ENCODE data around the gene PRKCA.

The PRKCA gene

DNA sequence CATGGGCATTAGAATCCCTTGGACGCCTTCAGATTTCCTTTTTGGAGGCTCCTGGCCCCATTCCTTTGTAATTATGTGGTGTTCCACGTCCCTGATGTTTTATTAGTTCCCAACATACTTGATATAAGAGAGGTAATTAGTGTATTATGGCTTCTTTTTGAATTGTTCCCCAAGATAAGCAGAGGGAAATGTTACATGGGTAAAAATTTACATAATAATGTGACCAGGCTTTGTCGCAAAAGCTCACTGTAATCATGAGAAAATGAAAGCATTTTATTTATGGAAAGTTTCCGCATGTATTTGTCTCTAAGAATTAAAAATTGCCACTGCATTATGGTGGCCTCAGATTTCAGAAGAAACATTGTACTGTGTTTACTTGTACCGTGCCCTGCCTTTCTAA lies 177.8 kb downstream of the PRKCA start:
- no peak for DNase-seq (ENCODE audit: low read depth)
- no peak overlapping the region for H3K4me3 ChIP-seq (ENCODE audit: low read length)

DNA sequence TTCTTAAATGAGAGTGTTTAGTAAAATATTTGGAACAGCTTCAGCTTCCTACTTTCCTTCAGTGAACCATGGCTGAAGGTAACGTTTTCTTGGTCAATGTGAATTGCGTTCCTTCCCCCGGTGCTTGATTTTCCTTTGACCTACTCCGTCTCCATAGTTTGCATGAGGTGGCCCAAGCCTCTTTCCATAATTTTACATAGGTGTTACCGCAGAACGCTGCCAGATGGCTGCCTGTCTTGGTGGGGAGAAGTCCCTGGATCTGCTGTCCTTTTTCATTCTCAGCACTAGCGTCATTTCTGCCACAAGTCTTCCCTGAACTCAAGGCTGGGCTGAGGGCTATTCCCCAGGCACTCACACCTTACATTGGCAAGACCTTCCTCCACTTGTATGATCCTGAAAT lies 178.4 kb downstream of the PRKCA start:
- no peak for DNase-seq (ENCODE audit: low read depth)
- H3K4me3 ChIP-seq (ENCODE audit: low read length), result no peak overlapping the region
- TF ChIP-seq, protein P1, sequence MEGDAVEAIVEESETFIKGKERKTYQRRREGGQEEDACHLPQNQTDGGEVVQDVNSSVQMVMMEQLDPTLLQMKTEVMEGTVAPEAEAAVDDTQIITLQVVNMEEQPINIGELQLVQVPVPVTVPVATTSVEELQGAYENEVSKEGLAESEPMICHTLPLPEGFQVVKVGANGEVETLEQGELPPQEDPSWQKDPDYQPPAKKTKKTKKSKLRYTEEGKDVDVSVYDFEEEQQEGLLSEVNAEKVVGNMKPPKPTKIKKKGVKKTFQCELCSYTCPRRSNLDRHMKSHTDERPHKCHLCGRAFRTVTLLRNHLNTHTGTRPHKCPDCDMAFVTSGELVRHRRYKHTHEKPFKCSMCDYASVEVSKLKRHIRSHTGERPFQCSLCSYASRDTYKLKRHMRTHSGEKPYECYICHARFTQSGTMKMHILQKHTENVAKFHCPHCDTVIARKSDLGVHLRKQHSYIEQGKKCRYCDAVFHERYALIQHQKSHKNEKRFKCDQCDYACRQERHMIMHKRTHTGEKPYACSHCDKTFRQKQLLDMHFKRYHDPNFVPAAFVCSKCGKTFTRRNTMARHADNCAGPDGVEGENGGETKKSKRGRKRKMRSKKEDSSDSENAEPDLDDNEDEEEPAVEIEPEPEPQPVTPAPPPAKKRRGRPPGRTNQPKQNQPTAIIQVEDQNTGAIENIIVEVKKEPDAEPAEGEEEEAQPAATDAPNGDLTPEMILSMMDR (conservative IDR thresholded peaks at IDR 0.05; ENCODE audit: low read depth, low read length), result no peak

More for the DNA sequence above, 177.8 kb downstream of the PRKCA start:
- TF ChIP-seq, protein P1 (conservative IDR thresholded peaks at IDR 0.05; ENCODE audit: low read depth, low read length), result no peak

DNA sequence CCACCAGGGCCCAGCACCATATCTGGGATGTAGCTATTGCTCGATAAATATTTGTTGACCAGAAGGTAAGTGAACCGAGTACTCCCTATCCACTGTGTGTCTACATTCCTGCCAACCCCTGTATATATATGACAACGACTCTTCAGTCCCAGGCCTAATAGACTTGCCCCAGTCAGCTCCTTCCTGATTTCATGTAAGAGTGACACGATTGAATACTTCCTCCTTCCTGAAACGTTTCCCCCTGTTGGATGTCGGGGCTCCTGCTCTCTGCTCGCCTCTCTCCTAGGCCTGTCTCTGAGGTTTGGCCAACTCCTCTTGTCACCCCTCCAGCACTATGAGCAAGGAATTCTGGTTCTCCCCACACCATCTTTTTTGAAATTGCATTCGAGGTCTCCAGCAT lies 178.9 kb downstream of the PRKCA start:
- DNase-seq (ENCODE audit: low read depth), result no peak
- TF ChIP-seq, protein P1 (conservative IDR thresholded peaks at IDR 0.05; ENCODE audit: low read depth, low read length), result no peak
- H3K4me3 ChIP-seq (ENCODE audit: low read length), result no peak overlapping the region

DNA sequence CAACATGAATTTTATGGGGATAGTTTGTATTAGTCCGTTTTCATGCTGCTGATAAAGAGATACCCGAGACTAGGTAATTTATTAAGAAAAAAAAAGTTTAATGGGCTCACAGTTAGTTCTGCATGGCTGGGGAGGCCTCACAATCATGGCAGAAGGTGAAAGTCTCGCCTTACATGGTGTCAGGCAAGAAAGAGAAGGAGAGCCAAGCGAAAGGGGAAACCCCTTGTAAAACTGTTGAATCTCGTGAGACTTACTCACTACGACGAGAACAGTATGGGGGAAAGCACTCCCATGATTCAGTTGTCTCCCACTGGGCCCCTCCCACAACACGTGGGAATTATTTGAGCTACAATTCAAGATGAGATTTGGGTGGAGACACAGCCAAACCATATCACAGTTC lies 181.5 kb downstream of the PRKCA start:
- DNase-seq (ENCODE audit: low read depth), result no peak

DNA sequence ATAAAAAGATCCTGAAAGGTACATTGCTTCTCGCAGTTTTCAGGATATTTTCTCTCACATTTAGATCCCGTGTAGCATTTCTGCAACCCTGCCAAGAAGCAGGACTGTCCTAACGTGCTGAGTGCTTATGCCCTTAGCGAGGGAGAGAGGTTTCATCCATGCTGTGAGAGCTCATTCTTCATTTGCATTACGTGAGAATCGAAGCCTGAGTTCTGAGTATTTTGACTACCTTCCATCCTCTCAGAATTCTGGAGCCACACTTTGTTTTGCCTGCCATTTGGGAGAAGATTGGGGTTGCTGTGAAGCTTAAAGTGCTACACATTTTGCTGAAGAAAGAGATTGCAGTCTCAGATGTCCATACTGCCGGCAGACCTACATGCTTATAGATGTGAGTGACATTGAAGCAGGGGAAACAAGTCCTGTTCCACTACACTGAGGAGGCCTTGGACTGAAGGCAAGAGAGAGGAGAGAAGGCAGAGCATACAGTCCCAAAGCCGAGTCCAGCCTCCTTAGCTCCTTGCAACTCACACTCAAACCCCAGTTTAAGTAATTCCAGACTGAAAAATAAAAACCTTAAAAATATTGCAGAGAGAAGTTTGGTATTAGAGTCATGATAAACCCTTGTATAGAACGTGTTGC lies 183.0 kb downstream of the PRKCA start:
- H3K4me3 ChIP-seq (ENCODE audit: low read length), result no peak overlapping the region
- TF ChIP-seq, protein P1 (conservative IDR thresholded peaks at IDR 0.05; ENCODE audit: low read depth, low read length), result no peak
- DNase-seq (ENCODE audit: low read depth), result no peak

More for the DNA sequence above, 181.5 kb downstream of the PRKCA start:
- H3K4me3 ChIP-seq (ENCODE audit: low read length), result no peak overlapping the region
- TF ChIP-seq, protein P1 (conservative IDR thresholded peaks at IDR 0.05; ENCODE audit: low read depth, low read length), result no peak

DNA sequence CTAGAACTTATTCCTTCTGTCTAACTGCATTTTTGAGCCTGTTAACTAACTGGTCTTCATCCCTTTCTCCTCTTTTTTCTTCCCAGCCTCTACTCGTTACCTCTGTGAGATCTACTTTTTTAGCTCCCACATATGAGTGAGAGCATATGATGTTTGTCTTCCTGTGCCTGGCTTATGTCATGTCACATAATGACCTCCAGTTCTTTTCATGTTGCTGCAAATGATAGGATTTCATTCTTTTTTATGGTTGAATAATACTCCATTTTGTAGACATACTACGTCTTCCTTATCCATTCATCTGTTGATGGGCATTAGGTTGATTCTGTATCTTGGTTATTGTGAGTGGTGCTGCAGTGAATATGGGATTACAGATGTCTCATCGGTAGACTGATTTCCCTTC lies 184.7 kb downstream of the PRKCA start:
- no peak for DNase-seq (ENCODE audit: low read depth)
- H3K4me3 ChIP-seq (ENCODE audit: low read length), result no peak overlapping the region
- TF ChIP-seq, protein P1 (conservative IDR thresholded peaks at IDR 0.05; ENCODE audit: low read depth, low read length), result no peak

DNA sequence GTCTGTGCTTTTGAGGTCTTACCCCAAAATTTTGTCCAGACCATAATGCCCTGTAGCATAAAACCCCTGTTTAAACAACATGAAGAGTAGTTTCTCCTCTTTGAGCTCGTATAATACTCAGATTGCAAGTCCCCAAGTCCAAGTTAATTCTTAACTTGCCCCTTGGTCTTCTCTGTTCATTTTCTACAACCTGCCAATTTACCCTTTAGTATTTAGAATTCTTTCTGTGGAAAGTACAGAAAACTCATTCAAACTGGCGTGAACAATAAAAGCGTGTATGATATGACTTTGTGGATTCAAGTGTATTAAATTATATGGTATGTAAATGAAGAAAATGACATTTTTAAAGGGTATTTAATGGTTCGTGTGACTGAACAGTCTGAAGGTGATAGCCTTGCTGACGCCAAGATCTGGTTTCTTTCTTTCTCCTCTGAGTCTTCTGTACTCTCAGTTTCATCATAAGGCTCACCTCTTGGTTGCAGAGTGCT lies 185.6 kb downstream of the PRKCA start:
- DNase-seq (ENCODE audit: low read depth), result no peak
- TF ChIP-seq, protein P1 (conservative IDR thresholded peaks at IDR 0.05; ENCODE audit: low read depth, low read length), result no peak

More for the DNA sequence above, 185.6 kb downstream of the PRKCA start:
- H3K4me3 ChIP-seq (ENCODE audit: low read length), result no peak overlapping the region

Measured in retinal pigment epithelial cell (primary cell).